ENCODE measurements around the gene TNK1. TPM values are rescaled to one million over a fixed set of nuclear protein-coding genes. Genes with fewer than 3 reads are reported as not detected.

Gene TNK1
- polyA plus RNA-seq, 1 donor, result 7.4 TPM

DNA sequence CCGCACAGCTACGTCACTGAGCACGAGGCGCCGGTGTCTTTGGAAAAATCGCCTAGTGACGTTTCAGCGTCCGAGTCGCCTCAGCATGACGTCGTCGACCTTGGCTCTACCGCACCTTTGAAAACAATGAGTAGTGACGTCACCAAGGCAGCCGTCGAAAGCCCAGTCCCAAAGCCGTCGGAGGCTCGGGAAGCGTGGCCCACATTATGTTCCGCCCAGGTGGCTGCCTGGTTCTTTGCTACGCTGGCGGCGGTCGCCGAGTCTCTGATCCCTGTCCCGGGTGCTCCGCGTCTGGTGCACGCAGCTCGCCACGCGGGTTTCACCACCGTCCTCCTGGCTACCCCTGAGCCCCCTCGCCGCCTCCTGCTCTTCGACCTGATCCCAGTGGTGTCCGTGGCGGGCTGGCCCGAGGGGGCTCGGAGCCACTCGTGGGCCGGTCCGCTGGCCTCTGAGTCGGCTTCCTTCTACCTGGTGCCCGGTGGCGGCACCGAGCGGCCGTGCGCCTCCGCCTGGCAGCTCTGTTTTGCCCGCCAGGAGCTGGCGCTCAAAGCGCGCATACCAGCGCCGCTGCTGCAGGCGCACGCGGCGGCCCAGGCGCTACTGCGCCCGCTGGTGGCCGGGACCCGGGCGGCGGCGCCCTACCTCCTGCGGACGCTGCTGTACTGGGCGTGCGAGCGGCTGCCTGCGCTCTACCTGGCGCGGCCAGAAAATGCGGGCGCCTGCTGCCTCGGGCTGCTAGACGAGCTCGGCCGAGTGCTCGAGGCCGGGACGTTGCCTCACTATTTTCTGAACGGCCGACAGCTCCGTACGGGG, 55.9 kb downstream of the TNK1 start:
- peak; percentile 89 to 91 for DNase-seq
- peaks cover 54% of the 10 kb centered on the region for H3K27me3 ChIP-seq (ENCODE audit: control insufficient read depth, insufficient read depth, low read length)
- peak overlapping the region; percentile 40 for H3K4me3 ChIP-seq (ENCODE audit: low read length)
- no CpG with 5 or more reads among the region's 92 CpGs for WGBS (ENCODE audit: insufficient coverage, low lambda C conversion rate)
- peak overlapping the region; percentile 45 for H3K27ac ChIP-seq (ENCODE audit: low read length)
- peaks cover 29% of the 10 kb centered on the region for H3K4me1 ChIP-seq (ENCODE audit: control insufficient read depth, insufficient read depth, low read length)
- no peaks in the 10 kb centered on the region for H3K9me3 ChIP-seq (ENCODE audit: control insufficient read depth, low read depth, low read length)
- no peaks in the 10 kb centered on the region for H3K36me3 ChIP-seq (ENCODE audit: control insufficient read depth, insufficient read depth, low read length)

DNA sequence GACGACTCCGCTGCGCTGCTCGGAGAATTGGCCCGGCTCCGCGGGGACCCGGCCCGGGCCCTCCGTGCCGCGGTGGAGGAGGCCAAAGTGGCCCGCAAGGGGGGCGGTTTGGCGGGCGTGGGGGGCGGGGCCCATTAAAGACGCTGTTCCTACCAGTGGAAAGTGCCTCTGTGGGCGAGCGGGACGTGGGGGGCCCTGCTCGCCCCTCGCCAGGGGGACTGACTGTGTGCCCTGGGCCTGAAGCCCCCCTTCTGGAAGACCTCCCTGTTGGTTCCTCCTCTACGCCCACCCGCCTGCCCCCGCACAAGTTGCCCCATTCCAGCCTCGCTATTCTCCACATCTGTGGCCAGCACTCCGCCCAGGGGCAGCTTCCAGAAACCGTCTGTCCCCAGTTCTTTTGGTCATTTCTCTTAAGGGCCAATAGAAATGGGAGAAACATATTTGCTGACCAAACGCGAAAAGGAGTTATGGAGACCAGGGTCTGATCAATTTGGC, 56.5 kb downstream of the TNK1 start:
- H3K4me1 ChIP-seq (ENCODE audit: control insufficient read depth, insufficient read depth, low read length), result peaks cover 29% of the 10 kb centered on the region
- H3K27ac ChIP-seq (ENCODE audit: low read length), result no peak overlapping the region
- no peaks in the 10 kb centered on the region for H3K36me3 ChIP-seq (ENCODE audit: control insufficient read depth, insufficient read depth, low read length)
- WGBS (ENCODE audit: insufficient coverage, low lambda C conversion rate), result no CpG with 5 or more reads among the region's 31 CpGs
- no peaks in the 10 kb centered on the region for H3K9me3 ChIP-seq (ENCODE audit: control insufficient read depth, low read depth, low read length)
- peak overlapping the region; percentile 33 for H3K4me3 ChIP-seq (ENCODE audit: low read length)
- H3K27me3 ChIP-seq (ENCODE audit: control insufficient read depth, insufficient read depth, low read length), result peaks cover 60% of the 10 kb centered on the region
- no peak for DNase-seq

DNA sequence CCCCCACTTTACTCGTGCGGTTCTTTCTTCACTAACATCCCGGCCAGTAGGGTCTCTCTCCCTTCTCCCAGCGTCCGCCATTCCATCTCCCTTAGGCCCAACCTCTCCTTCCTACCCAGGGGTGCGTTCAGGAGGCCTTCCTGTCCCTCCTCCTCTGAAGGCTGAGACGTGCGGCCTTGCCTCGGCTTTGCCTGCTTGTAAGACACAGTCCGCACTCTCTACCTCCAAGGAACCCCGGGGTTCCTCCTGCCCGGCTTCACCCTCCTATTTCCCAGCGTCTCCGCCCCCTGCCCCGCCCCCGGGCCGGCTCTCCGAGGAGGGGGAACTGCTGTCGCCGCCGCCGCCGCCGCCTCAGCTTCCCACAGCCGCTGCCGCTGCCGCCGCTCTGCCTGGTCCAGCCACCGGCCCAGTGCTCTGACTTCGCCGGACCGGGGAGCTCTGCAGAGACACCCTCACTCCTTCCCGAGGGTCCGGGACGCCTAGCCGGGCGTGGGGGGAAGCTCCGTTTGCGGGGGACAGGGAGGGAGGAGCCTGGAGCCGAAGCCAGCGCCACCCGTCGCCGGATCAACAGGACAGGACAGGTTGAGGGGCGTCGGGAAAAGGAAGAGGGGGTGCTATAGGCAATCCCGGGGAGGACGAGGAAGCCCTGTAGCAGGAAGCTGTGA, 57.2 kb downstream of the TNK1 start:
- H3K27me3 ChIP-seq (ENCODE audit: control insufficient read depth, insufficient read depth, low read length), result peaks cover 67% of the 10 kb centered on the region
- peak overlapping the region; percentile 26 for H3K4me3 ChIP-seq (ENCODE audit: low read length)
- H3K4me1 ChIP-seq (ENCODE audit: control insufficient read depth, insufficient read depth, low read length), result peaks cover 29% of the 10 kb centered on the region
- 22% methylated on average over 7 of the region's 48 CpGs for WGBS (ENCODE audit: insufficient coverage, low lambda C conversion rate)
- no peaks in the 10 kb centered on the region for H3K9me3 ChIP-seq (ENCODE audit: control insufficient read depth, low read depth, low read length)
- no peaks in the 10 kb centered on the region for H3K36me3 ChIP-seq (ENCODE audit: control insufficient read depth, insufficient read depth, low read length)
- peak in 1 of 2 donors; percentile 64 for DNase-seq
- H3K27ac ChIP-seq (ENCODE audit: low read length), result no peak overlapping the region

DNA sequence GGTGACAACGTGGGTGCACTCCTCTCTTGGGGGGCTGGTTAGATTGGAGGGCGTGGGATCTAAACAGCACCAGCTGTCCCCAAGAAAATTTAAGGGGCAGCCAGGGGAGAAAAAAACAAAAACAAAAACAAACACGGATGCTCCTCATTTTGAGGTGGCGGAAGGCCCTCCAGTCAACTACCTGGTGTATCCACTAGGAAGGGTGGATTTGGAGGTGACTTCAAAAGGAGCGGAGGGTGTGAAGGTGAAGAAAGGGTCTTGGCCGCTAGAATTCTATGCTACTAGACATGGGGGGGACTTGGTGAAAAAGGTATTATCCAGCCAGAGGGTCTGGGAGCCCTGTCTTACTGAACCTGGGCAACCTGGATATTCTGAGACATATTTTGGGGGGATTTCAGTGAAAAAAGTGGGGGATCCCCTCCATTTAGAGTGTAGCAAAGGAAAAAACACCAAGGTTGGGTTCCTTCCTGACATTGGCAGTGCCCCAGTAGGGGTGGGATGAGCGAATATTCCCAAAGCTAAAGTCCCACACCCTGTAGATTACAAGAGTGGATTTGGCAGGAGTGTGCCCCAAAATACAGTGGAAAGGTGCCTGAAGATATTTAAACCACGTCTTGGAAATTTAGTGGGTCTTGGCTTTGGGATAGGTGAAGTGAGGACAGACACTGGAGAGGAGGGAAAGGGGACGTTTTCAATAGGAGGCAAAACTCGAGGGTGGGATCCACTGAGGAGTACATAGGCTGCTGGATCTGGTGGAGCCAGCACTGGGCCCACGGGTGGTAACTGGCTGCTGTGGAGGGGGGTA, 58.0 kb downstream of the TNK1 start:
- no peaks in the 10 kb centered on the region for H3K9me3 ChIP-seq (ENCODE audit: control insufficient read depth, low read depth, low read length)
- H3K27ac ChIP-seq (ENCODE audit: low read length), result no peak overlapping the region
- H3K27me3 ChIP-seq (ENCODE audit: control insufficient read depth, insufficient read depth, low read length), result peaks cover 68% of the 10 kb centered on the region
- peaks cover 29% of the 10 kb centered on the region for H3K4me1 ChIP-seq (ENCODE audit: control insufficient read depth, insufficient read depth, low read length)
- H3K36me3 ChIP-seq (ENCODE audit: control insufficient read depth, insufficient read depth, low read length), result no peaks in the 10 kb centered on the region
- WGBS (ENCODE audit: insufficient coverage, low lambda C conversion rate), result 50% methylated on average over 1 of the region's 11 CpGs
- DNase-seq, result no peak
- H3K4me3 ChIP-seq (ENCODE audit: low read length), result peak overlapping the region; percentile 26

Other genes with a start within 250 kb of the TNK1 start
- 5.7 TPM for gene ASGR1, start 201.7 kb upstream of the TNK1 start, polyA plus RNA-seq
- 16.7 TPM for gene DLG4, start 161.3 kb upstream of the TNK1 start, polyA plus RNA-seq
- gene ACADVL, start 161.2 kb upstream of the TNK1 start, polyA plus RNA-seq, result 490 TPM
- 44.5 TPM for gene DVL2, start 146.6 kb upstream of the TNK1 start, polyA plus RNA-seq
- gene PHF23, start 141.6 kb upstream of the TNK1 start, polyA plus RNA-seq, result 45.4 TPM
- gene GABARAP, start 138.6 kb upstream of the TNK1 start, polyA plus RNA-seq, result 724 TPM
- 124 TPM for gene CTDNEP1, start 129.4 kb upstream of the TNK1 start, polyA plus RNA-seq
- 45.8 TPM for gene ELP5, start 128.9 kb upstream of the TNK1 start, polyA plus RNA-seq
- 250 TPM for gene CLDN7, start 118.6 kb upstream of the TNK1 start, polyA plus RNA-seq
- 1.1 TPM for gene SLC2A4, start 99.4 kb upstream of the TNK1 start, polyA plus RNA-seq
- 2.8 TPM for gene YBX2, start 86.5 kb upstream of the TNK1 start, polyA plus RNA-seq
- gene EIF5A, start 73.5 kb upstream of the TNK1 start, polyA plus RNA-seq, result 263 TPM
- 53.0 TPM for gene GPS2, start 65.7 kb upstream of the TNK1 start, polyA plus RNA-seq
- gene NEURL4, start 51.8 kb upstream of the TNK1 start, polyA plus RNA-seq, result 28.7 TPM
- gene ACAP1, start 44.6 kb upstream of the TNK1 start, polyA plus RNA-seq, result 12.2 TPM
- gene KCTD11, start 28.9 kb upstream of the TNK1 start, polyA plus RNA-seq, result 8.2 TPM
- 0.04 TPM for gene TMEM95, start 25.9 kb upstream of the TNK1 start, polyA plus RNA-seq
- gene PLSCR3, start 13.4 kb downstream of the TNK1 start, polyA plus RNA-seq, result 16.9 TPM
- 187 TPM for gene TMEM256, start 23.0 kb downstream of the TNK1 start, polyA plus RNA-seq
- gene NLGN2, start 26.8 kb downstream of the TNK1 start, polyA plus RNA-seq, result 12.9 TPM
- not detected for gene SPEM1, start 39.2 kb downstream of the TNK1 start, polyA plus RNA-seq
- not detected for gene SPEM2, start 44.5 kb downstream of the TNK1 start, polyA plus RNA-seq
- gene SPEM3, start 47.8 kb downstream of the TNK1 start, polyA plus RNA-seq, result not detected
- gene TMEM102, start 54.3 kb downstream of the TNK1 start, polyA plus RNA-seq, result 7.5 TPM
- 1.3 TPM for gene FGF11, start 58.4 kb downstream of the TNK1 start, polyA plus RNA-seq
- 7.4 TPM for gene CHRNB1, start 64.0 kb downstream of the TNK1 start, polyA plus RNA-seq
- gene ZBTB4, start 98.5 kb downstream of the TNK1 start, polyA plus RNA-seq, result 65.6 TPM
- 0.52 TPM for gene SLC35G6, start 100.4 kb downstream of the TNK1 start, polyA plus RNA-seq
- gene POLR2A, start 103.3 kb downstream of the TNK1 start, polyA plus RNA-seq, result 98.7 TPM
- gene TNFSF12, start 168.0 kb downstream of the TNK1 start, polyA plus RNA-seq, result 32.7 TPM
- gene TNFSF13, start 177.7 kb downstream of the TNK1 start, polyA plus RNA-seq, result 23.4 TPM
- gene SENP3, start 180.8 kb downstream of the TNK1 start, polyA plus RNA-seq, result 47.7 TPM
- gene CD68, start 198.5 kb downstream of the TNK1 start, polyA plus RNA-seq, result 512 TPM
- gene MPDU1, start 202.8 kb downstream of the TNK1 start, polyA plus RNA-seq, result 105 TPM
- 2.0 TPM for gene SOX15, start 209.0 kb downstream of the TNK1 start, polyA plus RNA-seq
- gene FXR2, start 233.8 kb downstream of the TNK1 start, polyA plus RNA-seq, result 28.2 TPM
- gene SAT2, start 246.7 kb downstream of the TNK1 start, polyA plus RNA-seq, result 327 TPM
- gene SHBG, start 249.0 kb downstream of the TNK1 start, polyA plus RNA-seq, result 23.6 TPM

Measured in large intestine (tissue), 3 donors.